A549 (cell line): ENCODE data around the gene KCTD6.

Source experiments
- CBX8 ChIP-seq: fragments of 200-600 bp; sonication (generic); IDR thresholded peaks from 2 replicates; pipeline ENCODE4 v1.6.1; 2016
- CTCF ChIP-seq: fragments of >200 bp; sonication (Bioruptor Twin); formaldehyde crosslinking; IDR thresholded peaks from 3 replicates; pipeline ENCODE4 v1.5.1; 2016
- ESRRA ChIP-seq: fragments of 150-350 bp; IDR thresholded peaks from 2 replicates; pipeline ENCODE4 v1.6.1; 2014; ENCODE audit warnings: mild to moderate bottlenecking, low read length, borderline replicate concordance
- MAX ChIP-seq: IDR thresholded peaks from 2 replicates; pipeline ENCODE4 v1.6.1; 2012
- PBX3 ChIP-seq: IDR thresholded peaks from 2 replicates; pipeline ENCODE4 v1.6.1; 2012
- PHF8 ChIP-seq: fragments of 200-600 bp; sonication (generic); IDR thresholded peaks from 2 replicates; pipeline ENCODE4 v1.6.1; 2016; ENCODE audit warnings: low read depth, mild to moderate bottlenecking, antibody characterized with exemption, moderate library complexity, borderline replicate concordance
- POLR2A ChIP-seq: IDR thresholded peaks from 2 replicates; pipeline ENCODE4 v1.6.1; 2012; ENCODE audit warnings: mild to moderate bottlenecking, low read length
- RCOR1 ChIP-seq: fragments of 150-350 bp; IDR thresholded peaks from 2 replicates; pipeline ENCODE4 v1.6.1; 2014; ENCODE audit warnings: antibody characterized with exemption, low read length, low read depth
- RNF2 ChIP-seq: fragments of 200-600 bp; sonication (generic); IDR thresholded peaks from 2 replicates; pipeline ENCODE4 v1.6.1; 2016; ENCODE audit warnings: low read depth, mild to moderate bottlenecking, antibody characterized with exemption, moderate library complexity, borderline replicate concordance

GRCh38 chr3:58532794-58533220 is 40.9 kb downstream of the KCTD6 start:
- TF ChIP-seq PHF8 = no peak
- no peak for TF ChIP-seq RNF2
- peak; percentile 80 for TF ChIP-seq CTCF
- TF ChIP-seq MAX = no peak
- TF ChIP-seq CBX8 = no peak
- TF ChIP-seq POLR2A = no peak
- no peak for TF ChIP-seq ESRRA
- TF ChIP-seq PBX3 = no peak
- no peak for TF ChIP-seq RCOR1
